SU-DHL-6 (cell line): Measurements from ENCODE around the gene HCFC1R1.
A peak's percentile ranks its signal among the peaks of the same experiment; 100 is the strongest.

Experiments used
- H2AFZ ChIP-seq: fragments of 200-600 bp; sonication (generic); 2 replicates; pipeline ENCODE4 v1.6.1; 2014; ENCODE audit warnings: low read depth, mild to moderate bottlenecking, moderate library complexity, mixed read lengths, antibody characterized with exemption, low read length; ENCODE audit not compliant: severe bottlenecking
- H3F3A ChIP-seq: fragments of 200-600 bp; shearing (Covaris generic); 2 replicates; pipeline ENCODE4 v1.6.0; 2016; ENCODE audit warnings: antibody characterized with exemption, mild to moderate bottlenecking; ENCODE audit not compliant: insufficient read depth
- H3K27ac ChIP-seq: fragments of 200-600 bp; sonication (generic); 2 replicates; pipeline ENCODE4 v1.5.1; 2016; ENCODE audit warnings: low read depth, mild to moderate bottlenecking, low read length, moderate library complexity, mixed read lengths
- H3K27me3 ChIP-seq: fragments of 200-600 bp; sonication (generic), shearing (Covaris generic); 2 replicates; pipeline ENCODE4 v1.6.0; 2014; ENCODE audit warnings: mild to moderate bottlenecking, low read length
- H3K36me3 ChIP-seq: fragments of 200-600 bp; sonication (generic); 2 replicates; pipeline ENCODE4 v1.6.1; 2014; ENCODE audit warnings: mild to moderate bottlenecking, low read length, mixed read lengths
- H3K4me2 ChIP-seq: fragments of 300-600, 200-600 bp; shearing (Covaris generic), sonication (generic); 2 replicates; pipeline ENCODE4 v1.6.0; 2014; ENCODE audit warnings: low read length, low read depth, mild to moderate bottlenecking; ENCODE audit not compliant: poor library complexity, severe bottlenecking
- H3K4me3 ChIP-seq: fragments of 200-600 bp; sonication (generic); 2 replicates; pipeline ENCODE4 v1.5.1; 2014; ENCODE audit warnings: antibody characterized with exemption, low read length, mild to moderate bottlenecking, mixed read lengths; ENCODE audit not compliant: insufficient read depth, poor library complexity, severe bottlenecking
- H3K79me2 ChIP-seq: fragments of 200-600 bp; sonication (generic); 2 replicates; pipeline ENCODE4 v1.6.1; 2014; ENCODE audit warnings: mild to moderate bottlenecking, low read length, moderate library complexity; ENCODE audit not compliant: insufficient read depth
- H3K9ac ChIP-seq: fragments of 200-600 bp; sonication (generic); 2 replicates; pipeline ENCODE4 v1.7.0; 2014; ENCODE audit warnings: mild to moderate bottlenecking, low read length
- H3K9me2 ChIP-seq: fragments of 200-600 bp; sonication (generic); replicated peaks from 2 replicates; pipeline ENCODE4 v1.6.1; 2014; ENCODE audit warnings: low read length; ENCODE audit not compliant: insufficient read depth
- H3K9me3 ChIP-seq: fragments of 200-600 bp; sonication (generic); 2 replicates; pipeline ENCODE4 v1.6.1; 2014; ENCODE audit warnings: low read length, mixed read lengths; ENCODE audit not compliant: insufficient read depth
- H4K20me1 ChIP-seq: fragments of 200-600 bp; sonication (generic); 2 replicates; pipeline ENCODE4 v1.6.1; 2014; ENCODE audit warnings: low read depth, mild to moderate bottlenecking, antibody characterized with exemption, low read length, moderate library complexity, mixed read lengths
- EZH2phosphoT487 ChIP-seq: fragments of 200-600 bp; sonication (generic), shearing (Covaris generic); conservative IDR thresholded peaks from 2 replicates; pipeline ENCODE4 v1.6.1; 2018; ENCODE audit warnings: mild to moderate bottlenecking, antibody characterized with exemption, low read length, moderate library complexity, mixed read lengths
- TF ChIP-seq, protein P1 (sequence below): fragments of 200-600 bp; sonication (generic); IDR thresholded peaks from one replicate; pipeline ENCODE4 v1.5.1; 2017; ENCODE audit warnings: antibody characterized with exemption, mild to moderate bottlenecking, low read length, moderate library complexity; ENCODE audit not compliant: insufficient read depth, poor library complexity, severe bottlenecking

HCFC1R1 gene

DNA sequence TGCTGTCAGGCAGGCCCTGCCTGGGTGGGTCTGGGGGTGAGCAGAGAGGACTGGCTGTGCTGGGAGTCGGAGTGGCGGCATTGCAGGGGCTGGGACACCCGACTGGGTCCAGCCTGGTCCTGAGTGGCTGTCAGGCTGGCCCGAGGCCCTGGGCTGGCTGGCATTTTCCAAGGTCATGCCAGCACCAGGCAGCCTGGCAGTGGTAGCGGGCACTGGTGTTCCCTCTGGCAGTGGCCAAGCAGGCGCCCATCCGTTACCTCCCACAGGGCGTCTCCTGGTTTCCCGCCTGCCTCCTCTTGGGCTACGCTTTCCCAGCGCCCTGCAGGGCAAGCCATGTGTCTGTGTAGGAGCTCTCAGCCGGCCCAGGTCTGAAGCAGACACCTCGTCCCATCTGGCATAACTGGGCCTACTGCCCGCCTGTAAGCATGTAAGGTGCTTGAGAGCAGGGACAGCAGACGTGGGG, 37.8 kb downstream of the HCFC1R1 start:
- TF ChIP-seq, protein P1, sequence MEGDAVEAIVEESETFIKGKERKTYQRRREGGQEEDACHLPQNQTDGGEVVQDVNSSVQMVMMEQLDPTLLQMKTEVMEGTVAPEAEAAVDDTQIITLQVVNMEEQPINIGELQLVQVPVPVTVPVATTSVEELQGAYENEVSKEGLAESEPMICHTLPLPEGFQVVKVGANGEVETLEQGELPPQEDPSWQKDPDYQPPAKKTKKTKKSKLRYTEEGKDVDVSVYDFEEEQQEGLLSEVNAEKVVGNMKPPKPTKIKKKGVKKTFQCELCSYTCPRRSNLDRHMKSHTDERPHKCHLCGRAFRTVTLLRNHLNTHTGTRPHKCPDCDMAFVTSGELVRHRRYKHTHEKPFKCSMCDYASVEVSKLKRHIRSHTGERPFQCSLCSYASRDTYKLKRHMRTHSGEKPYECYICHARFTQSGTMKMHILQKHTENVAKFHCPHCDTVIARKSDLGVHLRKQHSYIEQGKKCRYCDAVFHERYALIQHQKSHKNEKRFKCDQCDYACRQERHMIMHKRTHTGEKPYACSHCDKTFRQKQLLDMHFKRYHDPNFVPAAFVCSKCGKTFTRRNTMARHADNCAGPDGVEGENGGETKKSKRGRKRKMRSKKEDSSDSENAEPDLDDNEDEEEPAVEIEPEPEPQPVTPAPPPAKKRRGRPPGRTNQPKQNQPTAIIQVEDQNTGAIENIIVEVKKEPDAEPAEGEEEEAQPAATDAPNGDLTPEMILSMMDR: no peak
- no peak for TF ChIP-seq EZH2phosphoT487
- Histone ChIP-seq H3K27ac (no peak overlapping the region), H3K9me2 (no peaks in the 10 kb centered on the region), H3K9me3 (no peaks in the 10 kb centered on the region), H2AFZ (no peak overlapping the region), H3K9ac (no peak overlapping the region), H3K79me2 (no peaks in the 10 kb centered on the region), H3K36me3 (no peaks in the 10 kb centered on the region), H3K27me3 (no peaks in the 10 kb centered on the region), H3K4me2 (no peak overlapping the region), H3K4me3 (no peak overlapping the region), H4K20me1 (no peaks in the 10 kb centered on the region), H3F3A (peaks cover 18% of the 10 kb centered on the region)

DNA sequence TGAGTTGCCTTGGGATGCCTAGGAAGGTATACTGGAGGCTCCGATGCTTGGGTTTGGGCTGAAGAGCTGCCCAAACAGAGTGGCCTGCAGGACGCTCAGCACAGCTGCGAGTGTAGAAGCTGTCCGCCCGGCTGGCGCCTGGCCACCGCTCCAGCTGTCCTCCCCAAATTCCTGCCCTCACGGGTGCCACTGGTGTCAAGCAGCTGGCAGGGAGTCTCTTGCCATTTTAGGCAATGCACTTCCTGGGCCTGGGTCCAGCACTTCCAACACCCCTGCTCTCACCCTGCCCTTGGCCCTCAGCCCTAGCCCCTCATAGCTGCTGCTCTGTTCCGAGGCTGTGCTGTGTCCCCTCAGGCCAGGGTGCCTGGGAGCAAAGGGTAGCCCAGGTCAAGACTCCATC, 38.3 kb downstream of the HCFC1R1 start:
- H3K27me3 ChIP-seq: no peaks in the 10 kb centered on the region
- H3F3A ChIP-seq: peaks cover 18% of the 10 kb centered on the region
- TF ChIP-seq, protein P1: no peak
- TF ChIP-seq EZH2phosphoT487: no peak
- H3K36me3 ChIP-seq: no peaks in the 10 kb centered on the region
- no peak overlapping the region for H3K4me3 ChIP-seq
- no peak overlapping the region for H3K27ac ChIP-seq
- no peaks in the 10 kb centered on the region for H3K9me2 ChIP-seq
- no peak overlapping the region for H3K4me2 ChIP-seq
- no peaks in the 10 kb centered on the region for H4K20me1 ChIP-seq
- H3K9me3 ChIP-seq: no peaks in the 10 kb centered on the region
- H3K9ac ChIP-seq: no peak overlapping the region
- no peak overlapping the region for H2AFZ ChIP-seq
- no peaks in the 10 kb centered on the region for H3K79me2 ChIP-seq

DNA sequence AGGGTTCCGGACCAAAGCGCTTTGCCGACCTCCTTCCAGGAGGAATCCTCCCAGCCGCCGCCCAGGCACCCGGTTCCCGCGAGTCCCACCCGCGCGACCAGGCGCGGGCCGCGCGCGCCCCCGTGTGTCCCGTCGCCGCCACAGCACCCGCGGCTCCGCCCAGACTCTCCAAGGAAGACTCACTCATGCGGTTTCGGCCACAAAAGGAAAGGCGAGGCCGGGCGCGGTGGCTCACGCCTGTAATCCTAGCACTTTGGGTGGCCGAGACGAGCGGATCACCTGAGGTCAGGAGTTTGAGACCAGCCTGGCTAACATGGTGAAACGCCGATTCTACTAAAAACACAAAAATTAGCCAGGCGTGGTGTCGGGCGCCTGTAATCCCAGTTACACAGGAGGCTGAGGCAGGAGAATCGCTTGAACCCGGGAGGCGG, 40.0 kb downstream of the HCFC1R1 start:
- H3K79me2 ChIP-seq: peaks cover 13% of the 10 kb centered on the region
- no peaks in the 10 kb centered on the region for H3K36me3 ChIP-seq
- H4K20me1 ChIP-seq: no peaks in the 10 kb centered on the region
- peak overlapping the region; percentile 67 for H3K4me2 ChIP-seq
- H3F3A ChIP-seq: peaks cover 18% of the 10 kb centered on the region
- peak overlapping the region; percentile 37 for H3K4me3 ChIP-seq
- H3K27ac ChIP-seq: peak overlapping the region; percentile 84
- no peaks in the 10 kb centered on the region for H3K9me3 ChIP-seq
- peak overlapping the region; percentile 34 for H2AFZ ChIP-seq
- TF ChIP-seq, protein P1: peak; percentile 70
- TF ChIP-seq EZH2phosphoT487: no peak
- H3K9ac ChIP-seq: peak overlapping the region; percentile 41
- no peaks in the 10 kb centered on the region for H3K27me3 ChIP-seq
- no peaks in the 10 kb centered on the region for H3K9me2 ChIP-seq
